Measurements from ENCODE around the gene HMOX2.

DNA sequence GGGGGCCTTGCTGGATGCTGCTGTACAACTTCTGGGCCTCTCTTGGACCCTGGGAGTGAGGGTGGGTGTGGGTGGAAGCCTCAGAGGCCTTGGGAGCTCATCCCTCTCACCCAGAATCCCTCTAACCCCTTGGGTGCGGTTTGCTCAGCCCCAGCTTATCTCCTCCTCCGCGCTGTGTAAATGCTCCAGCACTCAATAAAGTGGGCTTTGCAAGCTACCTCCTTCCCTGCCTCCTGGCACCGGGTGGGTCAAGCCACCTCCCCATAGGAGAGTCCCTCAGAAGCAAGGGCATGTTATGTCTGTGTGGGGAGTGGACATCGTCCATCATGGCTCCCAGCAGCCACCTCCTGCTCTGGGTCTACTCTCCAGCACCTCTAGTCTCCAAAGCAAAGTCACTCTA lies 33.9 kb downstream of the HMOX2 start:
- TF ChIP-seq, protein P1, sequence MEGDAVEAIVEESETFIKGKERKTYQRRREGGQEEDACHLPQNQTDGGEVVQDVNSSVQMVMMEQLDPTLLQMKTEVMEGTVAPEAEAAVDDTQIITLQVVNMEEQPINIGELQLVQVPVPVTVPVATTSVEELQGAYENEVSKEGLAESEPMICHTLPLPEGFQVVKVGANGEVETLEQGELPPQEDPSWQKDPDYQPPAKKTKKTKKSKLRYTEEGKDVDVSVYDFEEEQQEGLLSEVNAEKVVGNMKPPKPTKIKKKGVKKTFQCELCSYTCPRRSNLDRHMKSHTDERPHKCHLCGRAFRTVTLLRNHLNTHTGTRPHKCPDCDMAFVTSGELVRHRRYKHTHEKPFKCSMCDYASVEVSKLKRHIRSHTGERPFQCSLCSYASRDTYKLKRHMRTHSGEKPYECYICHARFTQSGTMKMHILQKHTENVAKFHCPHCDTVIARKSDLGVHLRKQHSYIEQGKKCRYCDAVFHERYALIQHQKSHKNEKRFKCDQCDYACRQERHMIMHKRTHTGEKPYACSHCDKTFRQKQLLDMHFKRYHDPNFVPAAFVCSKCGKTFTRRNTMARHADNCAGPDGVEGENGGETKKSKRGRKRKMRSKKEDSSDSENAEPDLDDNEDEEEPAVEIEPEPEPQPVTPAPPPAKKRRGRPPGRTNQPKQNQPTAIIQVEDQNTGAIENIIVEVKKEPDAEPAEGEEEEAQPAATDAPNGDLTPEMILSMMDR (IDR thresholded peaks at IDR 0.05), result no peak
- TF ChIP-seq ZFX (IDR thresholded peaks at IDR 0.05; ENCODE audit: borderline replicate concordance), result no peak
